ENCODE measurements around the gene EYA2. TPM values are rescaled to one million over a fixed set of nuclear protein-coding genes. Genes with fewer than 3 reads are reported as not detected.

EYA2 gene
- total RNA-seq, 1 donor from 2014 or later, result 94.1 TPM

DNA sequence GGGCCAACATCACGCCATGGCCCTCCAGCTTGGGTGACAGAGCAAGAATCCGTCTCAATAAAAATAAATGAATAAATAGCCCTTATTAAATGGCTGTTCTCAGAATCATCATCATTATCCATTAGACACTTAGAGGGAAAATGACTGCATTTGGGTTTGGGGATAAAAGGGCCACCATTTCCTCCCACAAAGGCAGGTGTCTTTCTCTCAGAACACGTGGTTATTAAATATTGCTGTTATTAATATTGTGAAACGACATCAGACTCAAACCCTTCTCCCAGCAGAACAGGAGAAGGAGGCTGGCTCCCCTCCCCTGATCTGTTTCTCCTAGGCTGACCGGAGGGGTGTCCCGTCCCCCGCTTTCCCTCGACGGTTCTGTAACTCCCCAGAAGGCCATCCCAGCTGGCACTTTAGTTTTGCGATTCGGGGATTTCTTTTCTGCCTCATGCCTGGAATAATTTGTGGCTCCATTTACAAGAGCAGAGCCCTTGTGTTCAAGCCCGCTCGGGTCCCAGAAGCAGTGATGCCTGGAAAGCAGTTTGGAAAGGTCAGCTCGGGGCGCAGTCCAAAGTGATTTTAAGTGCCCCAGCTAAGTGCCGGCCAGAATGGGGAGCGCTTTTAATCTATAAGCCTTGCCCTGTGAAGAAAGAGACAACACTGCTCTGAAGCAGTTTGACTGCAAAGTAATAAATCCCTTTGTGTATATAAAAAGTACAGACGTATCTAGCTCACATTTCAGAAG lies 41.9 kb downstream of the EYA2 start:
- Mint-ChIP-seq H3K27me3 (ENCODE audit: unreplicated experiment) (peaks cover 6% of the 10 kb centered on the region), H3K4me1 (ENCODE audit: low read depth, unreplicated experiment) (peaks cover 43% of the 10 kb centered on the region), H3K36me3 (ENCODE audit: unreplicated experiment) (no peaks in the 10 kb centered on the region), H3K4me3 (ENCODE audit: unreplicated experiment) (peak overlapping the region; percentile 2), H3K9me3 (ENCODE audit: unreplicated experiment) (peaks cover 15% of the 10 kb centered on the region), H3K27ac (ENCODE audit: unreplicated experiment) (peak overlapping the region; percentile 75)
- no peak for DNase-seq
- TF ChIP-seq, protein P1, sequence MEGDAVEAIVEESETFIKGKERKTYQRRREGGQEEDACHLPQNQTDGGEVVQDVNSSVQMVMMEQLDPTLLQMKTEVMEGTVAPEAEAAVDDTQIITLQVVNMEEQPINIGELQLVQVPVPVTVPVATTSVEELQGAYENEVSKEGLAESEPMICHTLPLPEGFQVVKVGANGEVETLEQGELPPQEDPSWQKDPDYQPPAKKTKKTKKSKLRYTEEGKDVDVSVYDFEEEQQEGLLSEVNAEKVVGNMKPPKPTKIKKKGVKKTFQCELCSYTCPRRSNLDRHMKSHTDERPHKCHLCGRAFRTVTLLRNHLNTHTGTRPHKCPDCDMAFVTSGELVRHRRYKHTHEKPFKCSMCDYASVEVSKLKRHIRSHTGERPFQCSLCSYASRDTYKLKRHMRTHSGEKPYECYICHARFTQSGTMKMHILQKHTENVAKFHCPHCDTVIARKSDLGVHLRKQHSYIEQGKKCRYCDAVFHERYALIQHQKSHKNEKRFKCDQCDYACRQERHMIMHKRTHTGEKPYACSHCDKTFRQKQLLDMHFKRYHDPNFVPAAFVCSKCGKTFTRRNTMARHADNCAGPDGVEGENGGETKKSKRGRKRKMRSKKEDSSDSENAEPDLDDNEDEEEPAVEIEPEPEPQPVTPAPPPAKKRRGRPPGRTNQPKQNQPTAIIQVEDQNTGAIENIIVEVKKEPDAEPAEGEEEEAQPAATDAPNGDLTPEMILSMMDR (IDR thresholded peaks at IDR 0.05; ENCODE audit: partially characterized antibody, unreplicated experiment), result no peak

DNA sequence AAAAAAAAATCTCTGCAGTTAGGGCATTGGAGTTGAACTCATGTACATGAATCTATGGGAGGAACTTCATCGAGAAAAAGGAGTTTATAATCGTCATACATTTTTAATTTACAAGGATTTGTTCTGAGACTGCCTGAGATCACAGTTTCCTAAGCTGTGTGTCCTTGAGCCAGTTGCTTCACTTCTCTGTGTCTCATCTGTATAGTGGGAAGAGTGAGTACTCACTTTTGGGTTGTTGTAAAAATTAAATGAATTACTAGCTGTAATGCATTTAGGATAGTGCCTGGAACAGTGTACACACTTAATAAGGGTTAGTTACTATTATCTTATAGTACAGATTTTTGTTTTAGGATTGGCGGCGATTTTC lies 42.5 kb downstream of the EYA2 start:
- H3K9me3 Mint-ChIP-seq (ENCODE audit: unreplicated experiment), result peaks cover 15% of the 10 kb centered on the region
- peak overlapping the region; percentile 75 for H3K27ac Mint-ChIP-seq (ENCODE audit: unreplicated experiment)
- H3K4me3 Mint-ChIP-seq (ENCODE audit: unreplicated experiment), result peak overlapping the region; percentile 2
- DNase-seq, result no peak
- TF ChIP-seq, protein P1 (IDR thresholded peaks at IDR 0.05; ENCODE audit: partially characterized antibody, unreplicated experiment), result no peak
- peaks cover 6% of the 10 kb centered on the region for H3K27me3 Mint-ChIP-seq (ENCODE audit: unreplicated experiment)
- H3K36me3 Mint-ChIP-seq (ENCODE audit: unreplicated experiment), result no peaks in the 10 kb centered on the region
- peaks cover 39% of the 10 kb centered on the region for H3K4me1 Mint-ChIP-seq (ENCODE audit: low read depth, unreplicated experiment)

DNA sequence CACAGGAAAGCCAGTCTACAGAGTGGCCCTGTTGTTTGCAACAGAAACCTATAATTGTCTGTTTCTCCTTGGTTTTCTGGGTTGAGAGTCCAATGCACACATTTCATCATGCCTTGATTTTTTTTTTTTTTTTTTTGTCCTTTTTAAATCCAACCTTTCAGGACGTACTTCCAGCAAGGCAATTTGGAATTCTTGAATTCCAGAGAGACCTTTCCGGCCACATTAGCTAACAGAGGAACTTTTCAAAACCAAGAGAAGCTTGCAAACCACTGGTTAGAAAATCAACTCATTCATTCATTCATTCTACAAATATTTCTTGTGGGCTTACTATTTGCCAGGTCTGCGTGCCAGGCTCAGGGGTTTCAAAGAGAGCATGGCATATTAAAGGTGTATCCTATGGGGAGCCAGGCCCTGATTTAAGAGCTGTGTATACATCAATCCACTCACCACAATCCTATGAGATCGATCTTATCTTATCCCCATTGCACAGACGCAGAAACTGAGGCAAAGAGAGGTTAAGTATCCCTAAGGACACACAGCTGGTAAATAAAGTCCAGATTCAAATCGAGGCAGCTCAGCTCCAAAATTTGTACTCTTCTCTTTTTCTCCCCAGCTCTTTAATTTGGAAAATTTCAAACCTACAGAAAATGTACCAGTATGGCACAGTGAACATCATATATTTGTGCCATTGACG lies 43.0 kb downstream of the EYA2 start:
- H3K4me1 Mint-ChIP-seq (ENCODE audit: low read depth, unreplicated experiment), result peaks cover 38% of the 10 kb centered on the region
- TF ChIP-seq, protein P1 (IDR thresholded peaks at IDR 0.05; ENCODE audit: partially characterized antibody, unreplicated experiment), result no peak
- H3K36me3 Mint-ChIP-seq (ENCODE audit: unreplicated experiment), result no peaks in the 10 kb centered on the region
- H3K4me3 Mint-ChIP-seq (ENCODE audit: unreplicated experiment), result no peak overlapping the region
- peaks cover 15% of the 10 kb centered on the region for H3K9me3 Mint-ChIP-seq (ENCODE audit: unreplicated experiment)
- H3K27me3 Mint-ChIP-seq (ENCODE audit: unreplicated experiment), result peaks cover 6% of the 10 kb centered on the region
- DNase-seq, result no peak
- H3K27ac Mint-ChIP-seq (ENCODE audit: unreplicated experiment), result peak overlapping the region; percentile 33

DNA sequence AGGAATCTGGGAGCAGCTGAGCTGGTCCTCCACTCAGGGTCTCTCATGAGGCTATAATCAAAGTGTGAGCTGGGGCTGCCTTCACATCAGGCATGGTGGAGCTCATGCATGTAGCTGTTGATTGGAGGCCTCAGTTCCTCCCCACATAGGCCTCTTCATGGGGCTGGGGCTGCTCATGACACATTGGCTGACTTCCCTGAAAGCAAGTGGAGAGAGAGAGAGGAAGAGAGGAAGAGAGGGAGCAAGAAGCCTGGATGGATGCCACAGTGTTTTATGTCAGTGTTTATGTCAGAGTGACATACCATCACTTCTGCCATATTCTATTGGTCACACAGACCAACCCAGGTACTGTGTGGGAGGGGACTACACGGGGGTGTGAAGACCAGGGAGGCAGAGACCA lies 43.8 kb downstream of the EYA2 start:
- Mint-ChIP-seq H3K27ac (ENCODE audit: unreplicated experiment) (no peak overlapping the region), H3K9me3 (ENCODE audit: unreplicated experiment) (peaks cover 11% of the 10 kb centered on the region), H3K4me1 (ENCODE audit: low read depth, unreplicated experiment) (peaks cover 37% of the 10 kb centered on the region), H3K4me3 (ENCODE audit: unreplicated experiment) (no peak overlapping the region), H3K27me3 (ENCODE audit: unreplicated experiment) (peaks cover 5% of the 10 kb centered on the region), H3K36me3 (ENCODE audit: unreplicated experiment) (no peaks in the 10 kb centered on the region)
- TF ChIP-seq, protein P1 (IDR thresholded peaks at IDR 0.05; ENCODE audit: partially characterized antibody, unreplicated experiment), result no peak
- no peak for DNase-seq

Data from glutamatergic neuron (in vitro differentiated cells).